HG02885 (cell line): ENCODE data around the gene PRDX5.

ENCODE experiments used
- ATAC-seq: cut with Tn5 transposase; IDR thresholded peaks from one replicate; pipeline ENCODE4 v1.9.1; 2021; ENCODE audit warnings: mild to moderate bottlenecking; ENCODE audit not compliant: unreplicated experiment, poor library complexity

Gene PRDX5

GRCh38 chr11:64358907-64359711 lies 41.2 kb downstream of the PRDX5 start, which contains the start of gene RPS6KA4:
RPS6KA4 (plus strand) TSS chr11:64359162; CDS start chr11:64359236, 74 bp downstream.
- peak; percentile 58 for ATAC-seq

- ATAC-seq: no peak
These were observed 42.0 kb downstream of the PRDX5 start for GRCh38 chr11:64359712-64360445.

GRCh38 chr11:64360448-64360921 lies 42.6 kb downstream of the PRDX5 start:
- ATAC-seq: no peak

GRCh38 chr11:64361659-64362058 lies 43.7 kb downstream of the PRDX5 start:
- no peak for ATAC-seq

- no peak for ATAC-seq
These were observed 44.4 kb downstream of the PRDX5 start for GRCh38 chr11:64362339-64362738.

GRCh38 chr11:64364435-64364834 lies 46.5 kb downstream of the PRDX5 start:
- ATAC-seq: no peak

GRCh38 chr11:64364911-64365310 lies 47.0 kb downstream of the PRDX5 start:
- no peak for ATAC-seq

- ATAC-seq: no peak
These were observed 48.8 kb downstream of the PRDX5 start for GRCh38 chr11:64366751-64367150.

GRCh38 chr11:64367931-64368672 lies 50.2 kb downstream of the PRDX5 start:
- ATAC-seq: no peak

GRCh38 chr11:64368673-64369074 lies 50.8 kb downstream of the PRDX5 start:
- ATAC-seq: no peak

GRCh38 chr11:64369440-64370421 lies 51.8 kb downstream of the PRDX5 start:
- no peak for ATAC-seq

- ATAC-seq: no peak
These were observed 53.3 kb downstream of the PRDX5 start for GRCh38 chr11:64371201-64371600.
